Natural killer cell (primary cell): Measurements from ENCODE around the gene HOXA1. TPM values are rescaled to one million over a fixed set of nuclear protein-coding genes. Genes with fewer than 3 reads are reported as not detected.

ENCODE experiments used
- ATAC-seq, 3 donors: fragments of 150-1000 bp in 2 of 3; fragments of 200-7000 bp in 1 of 3; cut with Tn5 transposase; 1 replicate in 1 of 3; 2 replicates in 2 of 3; pipeline ENCODE4 v1.10.0; 2021; ENCODE audit warnings: mild to moderate bottlenecking in 2 of 3, moderate library complexity in 2 of 3
- DNase-seq, 2 donors: peaks; one replicate each; pipeline versions ENCODE4 v3.0.0 to v3.0.0-alpha.2; 2013 to 2021; ENCODE audit warnings: mixed read lengths in 1 of 2
- H3K27ac ChIP-seq: one replicate; pipeline ENCODE4 v1.5.1; 2013; ENCODE audit warnings: mild to moderate bottlenecking, low read length
- H3K27me3 ChIP-seq: one replicate; pipeline ENCODE4 v1.6.1; 2013; ENCODE audit warnings: low read length; ENCODE audit not compliant: control insufficient read depth, insufficient read depth
- H3K36me3 ChIP-seq: one replicate; pipeline ENCODE4 v1.6.1; 2013; ENCODE audit warnings: low read length; ENCODE audit not compliant: control insufficient read depth, insufficient read depth
- H3K4me1 ChIP-seq: one replicate; pipeline ENCODE4 v1.6.1; 2013; ENCODE audit warnings: low read length; ENCODE audit not compliant: control insufficient read depth, insufficient read depth
- H3K4me3 ChIP-seq: one replicate; pipeline ENCODE4 v1.5.1; 2013; ENCODE audit warnings: low read length
- H3K9me3 ChIP-seq: one replicate; pipeline ENCODE4 v1.6.1; 2013; ENCODE audit warnings: low read length; ENCODE audit not compliant: control insufficient read depth, insufficient read depth
- H3K27ac Mint-ChIP-seq, 2 donors: one replicate each; pipeline ENCODE4 v1.8.0; 2022; ENCODE audit warnings: mild to moderate bottlenecking in 2 of 2, mixed read lengths in 2 of 2, moderate library complexity in 1 of 2
- H3K27me3 Mint-ChIP-seq, 2 donors: one replicate each; pipeline ENCODE4 v1.8.0; 2022; ENCODE audit warnings: low read depth in 2 of 2, mixed read lengths in 2 of 2
- H3K36me3 Mint-ChIP-seq: one replicate; pipeline ENCODE4 v1.8.0; 2022; ENCODE audit warnings: mixed read lengths
- H3K4me1 Mint-ChIP-seq, 2 donors: one replicate each; pipeline ENCODE4 v1.8.0; 2022; ENCODE audit warnings: mixed read lengths in 2 of 2
- H3K4me3 Mint-ChIP-seq: one replicate; pipeline ENCODE4 v1.8.0; 2022; ENCODE audit warnings: mild to moderate bottlenecking, moderate library complexity, mixed read lengths
- H3K9me3 Mint-ChIP-seq, 2 donors: one replicate each; pipeline ENCODE4 v1.8.0; 2022; ENCODE audit warnings: mixed read lengths in 2 of 2
- WGBS: methylation state at CpG from one replicate; pipeline ENCODE4 v1.1.7; 2013; ENCODE audit warnings: missing lambda C conversion rate; ENCODE audit not compliant: insufficient coverage; 5-methylcytosine and 5-hydroxymethylcytosine counted together
- intact Hi-C: fragments of 100-400 bp; cut with micrococcal nuclease; formaldehyde crosslinking; loops from one replicate; pipeline ENCODE4 v1.14.2; 2022
- total RNA-seq, 4 donors: library from RNA; stranded (reverse); fragments of 120-200 nt in 1 of 4; gene quantifications; one replicate each; pipeline versions ENCODE4 v1.2.3 to v1.2.4, GENCODE V29; 2013 to 2022
- TF ChIP-seq, protein P1 (sequence below): fragments of 200-600 bp; IDR thresholded peaks from one replicate; pipeline ENCODE4 v1.8.0; 2022; ENCODE audit warnings: antibody characterized with exemption

The HOXA1 gene
- total RNA-seq, 3 donors from 2014 or later (not counting 1 experiment from before 2014, with no cell fraction given), result 0.64 to 1.3 (median 1.1) TPM

- Histone ChIP-seq H3K9me3 (no peaks in the 10 kb centered on the region), H3K27ac (no peak overlapping the region), H3K27me3 (peaks cover 31% of the 10 kb centered on the region), H3K4me3 (no peak overlapping the region), H3K4me1 (peaks cover 17% of the 10 kb centered on the region), H3K36me3 (no peaks in the 10 kb centered on the region)
- ATAC-seq, result no peak
- DNase-seq, result no peak
- TF ChIP-seq, protein P1, sequence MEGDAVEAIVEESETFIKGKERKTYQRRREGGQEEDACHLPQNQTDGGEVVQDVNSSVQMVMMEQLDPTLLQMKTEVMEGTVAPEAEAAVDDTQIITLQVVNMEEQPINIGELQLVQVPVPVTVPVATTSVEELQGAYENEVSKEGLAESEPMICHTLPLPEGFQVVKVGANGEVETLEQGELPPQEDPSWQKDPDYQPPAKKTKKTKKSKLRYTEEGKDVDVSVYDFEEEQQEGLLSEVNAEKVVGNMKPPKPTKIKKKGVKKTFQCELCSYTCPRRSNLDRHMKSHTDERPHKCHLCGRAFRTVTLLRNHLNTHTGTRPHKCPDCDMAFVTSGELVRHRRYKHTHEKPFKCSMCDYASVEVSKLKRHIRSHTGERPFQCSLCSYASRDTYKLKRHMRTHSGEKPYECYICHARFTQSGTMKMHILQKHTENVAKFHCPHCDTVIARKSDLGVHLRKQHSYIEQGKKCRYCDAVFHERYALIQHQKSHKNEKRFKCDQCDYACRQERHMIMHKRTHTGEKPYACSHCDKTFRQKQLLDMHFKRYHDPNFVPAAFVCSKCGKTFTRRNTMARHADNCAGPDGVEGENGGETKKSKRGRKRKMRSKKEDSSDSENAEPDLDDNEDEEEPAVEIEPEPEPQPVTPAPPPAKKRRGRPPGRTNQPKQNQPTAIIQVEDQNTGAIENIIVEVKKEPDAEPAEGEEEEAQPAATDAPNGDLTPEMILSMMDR, result no peak
- Mint-ChIP-seq H3K27me3 (peaks cover 62 to 73% of the 10 kb centered on the region in 2 donors), H3K27ac (no peak overlapping the region), H3K36me3 (no peaks in the 10 kb centered on the region), H3K4me3 (no peak overlapping the region), H3K9me3 (no peaks in the 10 kb centered on the region), H3K4me1 (peaks cover 21 to 41% of the 10 kb centered on the region in 2 donors)
- intact Hi-C loops, result no loop called here
- 31% methylated on average over 9 of the region's 9 CpGs for WGBS
These were observed 3.6 kb downstream of the HOXA1 start for GRCh38 chr7:27091941-27092818.

- 37% methylated on average over 3 of the region's 3 CpGs for WGBS
- no peak for DNase-seq
- H3K27ac Mint-ChIP-seq, result no peak overlapping the region
- Histone ChIP-seq H3K27ac (no peak overlapping the region), H3K4me3 (no peak overlapping the region), H3K27me3 (peaks cover 31% of the 10 kb centered on the region), H3K4me1 (peaks cover 14% of the 10 kb centered on the region), H3K9me3 (no peaks in the 10 kb centered on the region), H3K36me3 (no peaks in the 10 kb centered on the region)
- no peak for ATAC-seq
- H3K9me3 Mint-ChIP-seq, result no peaks in the 10 kb centered on the region
- peaks cover 63 to 75% of the 10 kb centered on the region in 2 donors for H3K27me3 Mint-ChIP-seq
- TF ChIP-seq, protein P1, result no peak
- H3K4me1 Mint-ChIP-seq, result peaks cover 19 to 36% of the 10 kb centered on the region in 2 donors
- intact Hi-C loops, result no loop called here
- H3K4me3 Mint-ChIP-seq, result no peak overlapping the region
- no peaks in the 10 kb centered on the region for H3K36me3 Mint-ChIP-seq
These were observed 4.7 kb downstream of the HOXA1 start for GRCh38 chr7:27091105-27091504.

- no peaks in the 10 kb centered on the region for H3K36me3 Mint-ChIP-seq
- no peaks in the 10 kb centered on the region for H3K9me3 Mint-ChIP-seq
- ATAC-seq (no peak), DNase-seq (no peak)
- no peak overlapping the region for H3K27ac Mint-ChIP-seq
- Histone ChIP-seq H3K4me3 (no peak overlapping the region), H3K27me3 (peaks cover 25% of the 10 kb centered on the region), H3K36me3 (no peaks in the 10 kb centered on the region), H3K9me3 (no peaks in the 10 kb centered on the region), H3K4me1 (peaks cover 6% of the 10 kb centered on the region), H3K27ac (no peak overlapping the region)
- intact Hi-C loops, result no loop called here
- WGBS, result 16% methylated on average over 66 of the region's 68 CpGs
- H3K4me3 Mint-ChIP-seq, result peak overlapping the region; percentile 31
- peaks cover 49 to 60% of the 10 kb centered on the region in 2 donors for H3K27me3 Mint-ChIP-seq
- TF ChIP-seq, protein P1, result no peak
- H3K4me1 Mint-ChIP-seq, result peaks cover 10 to 18% of the 10 kb centered on the region in 2 donors
These were observed 7.5 kb downstream of the HOXA1 start for GRCh38 chr7:27088002-27088922.
